H1 (cell line): ENCODE measurements around the gene DAZAP1. TPM values are rescaled to one million over a fixed set of nuclear protein-coding genes. Genes with fewer than 3 reads are reported as not detected.

Experiments used
- CTCF ChIA-PET: fragments of 300-600 bp; sonication (Branson Sonifier 250); formaldehyde crosslinking; loops from one replicate; lab custom pipeline; 2021; ENCODE audit not compliant: partially characterized antibody; lab: Charles Lee
- POLR2A ChIA-PET: fragments of 300-600 bp; sonication (Branson Sonifier 250); formaldehyde crosslinking; loops from one replicate; lab custom pipeline; 2021; ENCODE audit warnings: inconsistent platforms; ENCODE audit not compliant: partially characterized antibody; lab: Charles Lee
- DNase-seq, 2 experiments: peaks; one replicate each; pipeline versions ENCODE4 v3.0.0 to v3.0.0-alpha.2; 2010 to 2022; ENCODE audit warnings: low spot score in 2 of 2, low read depth in 1 of 2, mixed read lengths in 1 of 2
- FAIRE-seq: peaks from 2 replicates; lab custom pipeline; 2011; peaks lifted over from hg19 to GRCh38; lab: Jason Lieb, UNC
- H2AFZ ChIP-seq: 2 replicates; pipeline ENCODE4 v1.8.1; 2012; ENCODE audit warnings: low read length, inconsistent platforms
- H2AK5ac ChIP-seq: 2 replicates; pipeline ENCODE4 v1.6.1; 2013; ENCODE audit warnings: low read depth, low read length
- H2BK120ac ChIP-seq: replicated peaks from 2 replicates; pipeline ENCODE3; 2013; ENCODE audit warnings: low read depth, low read length, inconsistent platforms
- H2BK12ac ChIP-seq: 2 replicates; pipeline ENCODE4 v1.6.1; 2013; ENCODE audit warnings: low read depth, low read length
- H2BK15ac ChIP-seq: 2 replicates; pipeline ENCODE4 v1.6.1; 2013; ENCODE audit warnings: low read length
- H2BK20ac ChIP-seq: 2 replicates; pipeline ENCODE4 v1.6.1; 2013; ENCODE audit warnings: low read length
- H2BK5ac ChIP-seq: 2 replicates; pipeline ENCODE4 v1.6.1; 2013; ENCODE audit warnings: low read depth, low read length
- H3K14ac ChIP-seq: 2 replicates; pipeline ENCODE4 v1.6.1; 2013; ENCODE audit warnings: inconsistent platforms; ENCODE audit not compliant: insufficient read length
- H3K18ac ChIP-seq: 2 replicates; pipeline ENCODE4 v1.6.1; 2013; ENCODE audit warnings: low read length; ENCODE audit errors: extremely low read depth
- H3K23ac ChIP-seq: 2 replicates; pipeline ENCODE4 v1.6.1; 2013; ENCODE audit warnings: inconsistent platforms; ENCODE audit not compliant: insufficient read length
- H3K23me2 ChIP-seq: 2 replicates; pipeline ENCODE4 v1.6.1; 2013; ENCODE audit warnings: low read depth, low read length
- H3K27ac ChIP-seq: 2 replicates; pipeline ENCODE4 v1.6.1; 2011; ENCODE audit warnings: low read depth, low read length, inconsistent platforms
- H3K27me3 ChIP-seq, 4 experiments: replicated peaks in 1 of 4; 1 replicate in 1 of 4; 2 replicates in 3 of 4; pipeline versions ENCODE4 v1.6.1 to v1.8.1; 2011 to 2013; ENCODE audit warnings: low read length in 3 of 4, mild to moderate bottlenecking in 3 of 4, inconsistent platforms in 2 of 4, mixed read lengths in 2 of 4, moderate library complexity in 1 of 4; ENCODE audit not compliant: control insufficient read depth in 3 of 4, insufficient read depth in 3 of 4; ENCODE audit errors: extremely low read depth in 1 of 4
- H3K36me3 ChIP-seq, 4 experiments: 2 replicates each; pipeline versions ENCODE4 v1.6.1 to v1.8.1; 2011 to 2013; ENCODE audit warnings: mild to moderate bottlenecking in 4 of 4, low read length in 3 of 4, moderate library complexity in 2 of 4, control low read depth in 1 of 4, inconsistent platforms in 1 of 4; ENCODE audit not compliant: insufficient read depth in 4 of 4, control insufficient read depth in 2 of 4
- H3K4ac ChIP-seq: replicated peaks from 2 replicates; pipeline ENCODE3; 2013; ENCODE audit warnings: low read length, low read depth, mixed read lengths, inconsistent platforms; ENCODE audit not compliant: insufficient read length
- H3K4me1 ChIP-seq, 4 experiments: replicated peaks in 1 of 4; 1 replicate in 1 of 4; 2 replicates in 3 of 4; pipeline versions ENCODE4 v1.6.1 to v1.8.1; 2011 to 2013; ENCODE audit warnings: low read length in 3 of 4, inconsistent platforms in 2 of 4, mixed read lengths in 1 of 4; ENCODE audit not compliant: insufficient read depth in 4 of 4, control insufficient read depth in 3 of 4
- H3K4me2 ChIP-seq, 2 experiments: 2 replicates each; pipeline versions ENCODE4 v1.6.1 to v1.8.1; 2011 to 2013; ENCODE audit warnings: low read depth in 2 of 2, low read length in 2 of 2, control low read depth in 1 of 2, inconsistent platforms in 1 of 2, mild to moderate bottlenecking in 1 of 2; ENCODE audit not compliant: insufficient read depth in 1 of 2
- H3K4me3 ChIP-seq, 4 experiments: fragments of 200-600, 300-600 bp in 1 of 4; sonication (generic), shearing (Covaris generic), sonication (Bioruptor Twin) in 1 of 4; 2 replicates each; pipeline versions ENCODE4 v1.5.1 to v1.8.1; 2011 to 2016; ENCODE audit warnings: low read length in 4 of 4, low read depth in 3 of 4, control low read depth in 2 of 4, inconsistent platforms in 2 of 4, mild to moderate bottlenecking in 2 of 4, mixed read lengths in 1 of 4, moderate library complexity in 1 of 4; ENCODE audit not compliant: insufficient read depth in 2 of 4; ENCODE audit errors: extremely low read depth in 1 of 4
- H3K56ac ChIP-seq: replicated peaks from 2 replicates; pipeline ENCODE3; 2013; ENCODE audit warnings: low read depth, mild to moderate bottlenecking, mixed read lengths, low read length, inconsistent platforms; ENCODE audit not compliant: insufficient read length
- H3K79me1 ChIP-seq: 2 replicates; pipeline ENCODE4 v1.6.1; 2013; ENCODE audit warnings: low read depth, low read length, control low read depth
- H3K79me2 ChIP-seq, 2 experiments: 2 replicates each; pipeline versions ENCODE4 v1.6.1 to v1.8.1; 2012 to 2013; ENCODE audit warnings: low read length in 2 of 2, mild to moderate bottlenecking in 2 of 2, inconsistent platforms in 1 of 2; ENCODE audit not compliant: insufficient read depth in 2 of 2, control insufficient read depth in 1 of 2
- H3K9ac ChIP-seq, 4 experiments: replicated peaks in 1 of 4; 1 replicate in 1 of 4; 2 replicates in 3 of 4; pipeline versions ENCODE4 v1.6.1 to v1.8.1; 2011 to 2013; ENCODE audit warnings: low read depth in 3 of 4, low read length in 3 of 4, control low read depth in 2 of 4, mild to moderate bottlenecking in 2 of 4, moderate library complexity in 2 of 4, inconsistent platforms in 1 of 4; ENCODE audit errors: extremely low read depth in 1 of 4
- H3K9me3 ChIP-seq, 2 experiments: 2 replicates each; pipeline versions ENCODE4 v1.6.1 to v1.8.1; 2012 to 2013; ENCODE audit warnings: mild to moderate bottlenecking in 2 of 2, moderate library complexity in 2 of 2, control low read depth in 1 of 2, inconsistent platforms in 1 of 2, low read depth in 1 of 2, low read length in 1 of 2, mixed read lengths in 1 of 2; ENCODE audit not compliant: insufficient read depth in 2 of 2
- H4K20me1 ChIP-seq, 2 experiments: replicated peaks in 1 of 2; 2 replicates each; pipeline versions ENCODE3 to v1.8.1; 2011 to 2013; ENCODE audit warnings: inconsistent platforms in 2 of 2, low read length in 2 of 2, mild to moderate bottlenecking in 1 of 2; ENCODE audit not compliant: insufficient read depth in 2 of 2, control insufficient read depth in 1 of 2
- H4K5ac ChIP-seq: 2 replicates; pipeline ENCODE4 v1.6.1; 2013; ENCODE audit warnings: low read length, low read depth, mixed read lengths, inconsistent platforms; ENCODE audit not compliant: insufficient read length
- H4K8ac ChIP-seq: 2 replicates; pipeline ENCODE4 v1.8.0; 2013; ENCODE audit warnings: mild to moderate bottlenecking, moderate library complexity, low read length, inconsistent platforms; ENCODE audit not compliant: insufficient read depth; ENCODE audit errors: extremely low read depth
- H4K91ac ChIP-seq: replicated peaks from 2 replicates; pipeline ENCODE3; 2013; ENCODE audit warnings: low read length, mixed read lengths, inconsistent platforms; ENCODE audit not compliant: insufficient read length
- KDM5A ChIP-seq: fragments of 200-600 bp; IDR thresholded peaks from 2 replicates; pipeline ENCODE4 v1.7.1; 2012; ENCODE audit warnings: mild to moderate bottlenecking, low read length, inconsistent platforms, mixed read lengths
- WGBS, 2 experiments: shearing (Covaris generic) in 1 of 2; methylation state at CpG; one replicate each; pipeline versions ENCODE4 v1.1.6 to v1.1.7; 2013 to 2015; ENCODE audit warnings: low lambda C conversion rate in 2 of 2, mixed read lengths in 2 of 2, inconsistent platforms in 1 of 2, low coverage in 1 of 2, missing lambda C conversion rate in 1 of 2; ENCODE audit not compliant: insufficient replicate concordance in 2 of 2, insufficient coverage in 1 of 2, insufficient read length in 1 of 2; ENCODE audit errors: extremely low coverage in 1 of 2, missing lambda C conversion rate in 1 of 2; 5-methylcytosine and 5-hydroxymethylcytosine counted together
- polyA plus RNA-seq, 7 experiments: library from polyadenylated mRNA; depleted of rRNA in 3 of 7; stranded (reverse) in 5 of 7; unstranded in 2 of 7; fragments of >200 nt in 5 of 7; fragments of 200-250 nt in 2 of 7; gene quantifications; 1 replicate in 5 of 7; 2 replicates in 1 of 7; 4 replicates in 1 of 7; pipeline versions ENCODE4 v1.2.1 to v1.2.3, GENCODE V29; 2011 to 2013; ENCODE audit warnings: missing spikeins in 2 of 7, mixed read lengths in 2 of 7
- total RNA-seq: library from RNA; stranded (reverse); fragmentation: NEBNext Ultra II Directional; extraction: Animal tissue kit (Norgen Biotek cat#: 25700); gene quantifications from 2 replicates; pipeline ENCODE4 v1.2.1, GENCODE V29; 2021
- TF ChIP-seq, protein P1 (sequence below): IDR thresholded peaks from 2 replicates; pipeline ENCODE4 v1.6.1; 2012; ENCODE audit warnings: inconsistent platforms

The DAZAP1 gene
- total and polyA plus RNA-seq, 2 of the 8 experiments (the other 6 are each of a cell fraction or from before 2014, with no cell fraction given), result 79.6 to 341 TPM

GRCh38 chr19:1474765-1475351, 67.5 kb downstream of the DAZAP1 start:
- Histone ChIP-seq H3K18ac (no peak overlapping the region), H4K91ac (no peak overlapping the region), H3K4ac (no peak overlapping the region), H4K8ac (no peak overlapping the region), H2BK20ac (no peak overlapping the region), H3K36me3 (peaks cover 0 to 3% (median 1%) of the 10 kb centered on the region in 4 experiments; a peak in 2 of 8 replicates), H2AK5ac (no peak overlapping the region), H3K23me2 (peaks cover 17% of the 10 kb centered on the region), H3K27ac (no peak overlapping the region), H2BK15ac (no peak overlapping the region), H2BK120ac (no peak overlapping the region), H3K9me3 (no peaks in the 10 kb centered on the region), H3K4me2 (no peak overlapping the region), H3K4me1 (peaks cover 0 to 16% (median 11%) of the 10 kb centered on the region in 4 experiments; a peak in 5 of 7 replicates), H3K14ac (no peak overlapping the region), H2BK5ac (no peak overlapping the region)
- DNase-seq (no peak), FAIRE-seq (no peak)
- POLR2A ChIA-PET, result interaction anchor here (0.7 to 4.5 kb wide), 8 partner anchors 8 to 200 kb away, joined by 3 to 27 read pairs (median 4); partner anchors contain the start of gene FAM174C
- TF ChIP-seq KDM5A, result no peak
- TF ChIP-seq, protein P1, sequence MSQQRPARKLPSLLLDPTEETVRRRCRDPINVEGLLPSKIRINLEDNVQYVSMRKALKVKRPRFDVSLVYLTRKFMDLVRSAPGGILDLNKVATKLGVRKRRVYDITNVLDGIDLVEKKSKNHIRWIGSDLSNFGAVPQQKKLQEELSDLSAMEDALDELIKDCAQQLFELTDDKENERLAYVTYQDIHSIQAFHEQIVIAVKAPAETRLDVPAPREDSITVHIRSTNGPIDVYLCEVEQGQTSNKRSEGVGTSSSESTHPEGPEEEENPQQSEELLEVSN, result 0 out of 2 replicates have a peak, but pooled peaks have one; percentile 16
- TF ChIP-seq, all 59 proteins: peak for 1
- Histone ChIP-seq H2BK12ac (no peak overlapping the region), H3K4me3 (no peak overlapping the region), H3K79me2 (peaks cover 0 to 4% of the 10 kb centered on the region in 2 experiments; a peak in 1 of 4 replicates), H3K79me1 (peaks cover 2% of the 10 kb centered on the region; the same call in 1 of the 2 replicates), H3K56ac (no peak overlapping the region), H4K20me1 (peaks cover 20 to 45% of the 10 kb centered on the region in 2 experiments), H4K5ac (no peak overlapping the region), H3K27me3 (peaks cover 15 to 35% (median 33%) of the 10 kb centered on the region in 4 experiments), H3K9ac (no peak overlapping the region; a peak in 1 of 7 replicates), H3K23ac (no peak overlapping the region), H2AFZ (no peak overlapping the region)
- WGBS, 2 experiments, result 93% methylated on average over 17 of the region's 26 CpGs; no CpG with 5 or more reads in 1 of the 2 experiments
- CTCF ChIA-PET, result interaction anchor here (0.5 to 2.4 kb wide), 11 partner anchors 9 to 103 kb away, joined by 3 to 9 read pairs (median 3); no protein-coding TSS in a partner anchor
